Heart left ventricle (tissue), 16 donors: ENCODE measurements around the gene TTC39C. TPM values are rescaled to one million over a fixed set of nuclear protein-coding genes. Genes with fewer than 3 reads are reported as not detected.

Source experiments
- ATAC-seq, 4 donors: fragments of 200-7000 bp; cut with Tn5 transposase; one replicate each; pipeline ENCODE4 v1.9.1; 2020 to 2022; ENCODE audit warnings: moderate library complexity in 4 of 4, mild to moderate bottlenecking in 3 of 4, moderate number of reproducible peaks in 1 of 4
- DNase-seq, 5 donors: peaks; one replicate each; pipeline ENCODE4 v3.0.0-alpha.2; 2020
- H3K27ac ChIP-seq, 12 donors: fragments of 200-600 bp; sonication (generic) in 4 of 12; one replicate each; pipeline versions ENCODE4 v1.5.0 to v1.8.0; 2016 to 2022; ENCODE audit warnings: mild to moderate bottlenecking in 2 of 12
- H3K27me3 ChIP-seq, 9 donors: fragments of 200-600 bp; sonication (generic) in 2 of 9; one replicate each; pipeline versions ENCODE4 v1.5.1 to v1.8.0; 2016 to 2022; ENCODE audit warnings: mild to moderate bottlenecking in 3 of 9
- H3K36me3 ChIP-seq, 9 donors: fragments of 200-600 bp; sonication (generic) in 2 of 9; one replicate each; pipeline versions ENCODE4 v1.5.0 to v1.8.0; 2018 to 2022; ENCODE audit warnings: mild to moderate bottlenecking in 2 of 9
- H3K4me1 ChIP-seq, 12 donors: fragments of 200-600 bp; sonication (generic) in 4 of 12; one replicate each; pipeline versions ENCODE4 v1.5.0 to v1.8.0; 2016 to 2022; ENCODE audit warnings: mild to moderate bottlenecking in 3 of 12
- H3K4me3 ChIP-seq, 12 donors: fragments of 200-600 bp; sonication (generic) in 4 of 12; one replicate each; pipeline versions ENCODE4 v1.5.0 to v1.8.0; 2017 to 2022; ENCODE audit warnings: mild to moderate bottlenecking in 9 of 12, moderate library complexity in 4 of 12
- H3K9me3 ChIP-seq, 12 donors: fragments of 200-600 bp; sonication (generic) in 4 of 12; one replicate each; pipeline versions ENCODE4 v1.5.0 to v1.8.0; 2016 to 2022; ENCODE audit warnings: mild to moderate bottlenecking in 1 of 12
- CTCF ChIP-seq, 12 donors: fragments of 200-600 bp; sonication (generic) in 4 of 12; IDR thresholded peaks; one replicate each; pipeline versions ENCODE4 v1.5.0 to v1.8.0; 2018 to 2022; ENCODE audit warnings: antibody characterized with exemption in 12 of 12, mild to moderate bottlenecking in 5 of 12
- POLR2A ChIP-seq, 2 donors: fragments of 450-650 bp; IDR thresholded peaks; one replicate each; pipeline ENCODE4 v1.6.1; 2017; ENCODE audit warnings: antibody characterized with exemption in 2 of 2, mild to moderate bottlenecking in 2 of 2, moderate library complexity in 2 of 2
- WGBS, 4 donors: extraction: QIAGEN DNeasy Blood & Tissue Kit in 2 of 4; methylation state at CpG; one replicate each; pipeline versions ENCODE4 v1.1.5 to v1.1.7; 2013 to 2018; 5-methylcytosine and 5-hydroxymethylcytosine counted together
- intact Hi-C, 10 donors: fragments of 100-400 bp; cut with DNase I; formaldehyde crosslinking; loops; one replicate each; pipeline versions ENCODE4 v1.11.1 to v1.14.2; 2022
- long read RNA-seq, 3 donors: library from polyadenylated mRNA; unstranded; transcript quantifications; one replicate each; pipeline ENCODE4 v2.0.0, GENCODE V29; 2020 to 2021
- polyA plus RNA-seq, 2 donors: library from polyadenylated mRNA; stranded (reverse); fragments of 200-250 nt; gene quantifications; one replicate each; pipeline ENCODE4 v1.2.3, GENCODE V29; 2013
- total RNA-seq, 9 donors: library from RNA; depleted of rRNA in 2 of 9; stranded (reverse); fragments of >200 nt in 2 of 9; fragmentation: NEBNext Ultra II Directional in 3 of 9; extraction: Animal tissue kit (Norgen Biotek cat#: 25700) in 3 of 9; gene quantifications; one replicate each; pipeline versions ENCODE4 v1.1.0 to v1.2.4, GENCODE V29; 2016 to 2023
- donor health status: ischemic (EF 13 %, LVEDD 7.1; RV severe dilation, severe dysfunction).
- donor health status: healthy with polysubstance abuse.
- donor health status: DM: no; HTN: yes; CAD: no.
- donor health status: DM: no; HTN: no; CAD: no.
- donor health status: ischemic (EF 25% LVEDD 6.9; RV normal size, moderate dysfunction).
- donor health status: ischemic (EF 25% LVEDD 5.7; RV mildly dilated, moderate dysfunction).
- donor health status: healthy.
- donor health status: DM: yes; HTN: yes; CAD: no.
- donor health status: ischemic (EF 35%, LVEDD 5.7; RV mildly dilated, moderate dysfunction).
- donor health status: nonischemic (EF 11% LVEDD 7.7; RV severe dilation, severe dysfunction).
- donor health status: DM: yes; HTN: yes; CAD: no.
- donor health status: PGD.
- donor health status: ischemic (EF 29% LVEDD 5.4; RV normal size, mild dysfunction).
- donor health status: nonischemic (EF 23%, LVEDD 6.1; RV moderate dilation, normal function).

TTC39C gene
- total RNA-seq (10 to 100 TPM in 1 of 9 donors, 1 to 10 TPM in 8; 2.7 to 12.8 (median 4.8) TPM), polyA plus RNA-seq (1 to 10 TPM; 2.3 to 3.0 TPM)
- long read RNA-seq, donor 1, partial matches to known transcripts, result 0 of 5 reads
- long read RNA-seq, donor 1, other reads (novel, unspliced or antisense), result 1 of 5 reads
- long read RNA-seq, donor 2, result 0 reads
- long read RNA-seq, donor 3, transcript TTC39C-209 (2 exons, 1,048 nt), result major isoform, 6 of 6 reads
- long read RNA-seq, donor 3, partial matches to known transcripts, result 0 of 6 reads
- long read RNA-seq, donor 3, other reads (novel, unspliced or antisense), result 0 of 6 reads

- no peak for TF ChIP-seq POLR2A (IDR thresholded peaks at IDR 0.05)
- no peak for TF ChIP-seq CTCF (IDR thresholded peaks at IDR 0.05)
- ATAC-seq, result peak in 3 of 4 donors; percentile 78 to 92 (median 89)
- peak within 1 kb of the TSS; percentile 6 to 95 (median 76) for H3K27ac ChIP-seq
- H3K4me3 ChIP-seq, result peak within 1 kb of the TSS; percentile 67 to 99 (median 93)
- H3K9me3 ChIP-seq, result no peaks in the 10 kb centered on the region
- DNase-seq, result peak; percentile 66 to 87 (median 71)
- H3K27me3 ChIP-seq, result no peaks in the 10 kb centered on the region
- intact Hi-C loops, result loop anchor here in 5 of 10 donors (5.0 to 10.0 kb wide), 5 partner anchors 50 to 103 kb away; no protein-coding TSS in a partner anchor
- WGBS, 4 donors, result 0 to 1% (median 0%) methylated on average over 34 to 118 of the region's 118 CpGs
- H3K36me3 ChIP-seq, result no peaks in the 10 kb centered on the region
- peaks cover 0 to 75% (median 6%) of the 10 kb centered on the region in 12 donors for H3K4me1 ChIP-seq
Observed at GRCh38 chr18:24014062-24014985, at the start of gene TTC39C. TSS of gene TTC39C (plus strand) at chr18:24014754. CDS start at chr18:24014872, 118 bp downstream.

- Histone ChIP-seq H3K36me3 (no peaks in the 10 kb centered on the region), H3K4me1 (peaks cover 0 to 21% (median 0%) of the 10 kb centered on the region in 12 donors), H3K4me3 (no peak overlapping the region), H3K27ac (no peak overlapping the region), H3K27me3 (no peaks in the 10 kb centered on the region), H3K9me3 (no peaks in the 10 kb centered on the region)
- no peak for TF ChIP-seq CTCF (IDR thresholded peaks at IDR 0.05)
- TF ChIP-seq POLR2A (IDR thresholded peaks at IDR 0.05), result no peak
- intact Hi-C loops, result loop anchor here in 4 of 10 donors (10.0 kb wide), 1 partner anchor 148 kb away; no protein-coding TSS in a partner anchor
- no peak for DNase-seq
- WGBS, 4 donors, result 86 to 93% (median 89%) methylated on average over 8 of the region's 8 CpGs
- no peak for ATAC-seq
Observed at GRCh38 chr18:23966909-23967308, 47.6 kb upstream of the TTC39C start.

GRCh38 chr18:23967321-23968089 lies 47.0 kb upstream of the TTC39C start:
- TF ChIP-seq CTCF (IDR thresholded peaks at IDR 0.05) (no peak), POLR2A (IDR thresholded peaks at IDR 0.05) (no peak)
- peak in 3 of 4 donors; percentile 25 to 34 (median 29) for ATAC-seq
- peak overlapping the region in 1 of 12 donors; percentile 25 for H3K27ac ChIP-seq
- no peaks in the 10 kb centered on the region for H3K36me3 ChIP-seq
- H3K9me3 ChIP-seq, result no peaks in the 10 kb centered on the region
- no peaks in the 10 kb centered on the region for H3K27me3 ChIP-seq
- intact Hi-C loops, result loop anchor here in 4 of 10 donors (10.0 kb wide), 1 partner anchor 147 kb away; no protein-coding TSS in a partner anchor
- WGBS, 4 donors, result 82 to 93% (median 83%) methylated on average over 7 to 9 of the region's 9 CpGs
- peaks cover 0 to 21% (median 0%) of the 10 kb centered on the region in 12 donors for H3K4me1 ChIP-seq
- H3K4me3 ChIP-seq, result no peak overlapping the region
- no peak for DNase-seq
